Stimulated activated CD4-positive, alpha-beta T cell treated with anti-CD3 and anti-CD28 coated beads, TNF-alpha, amount 100 ng/mL, for 48 hours (primary cell): ENCODE measurements around the gene ENDOU.

ENCODE experiments used
- DNase-seq, 3 donors: peaks; one replicate each; pipeline ENCODE4 v3.0.0-alpha.2; 2020; ENCODE audit warnings: low read depth in 3 of 3

ENDOU gene

DNA sequence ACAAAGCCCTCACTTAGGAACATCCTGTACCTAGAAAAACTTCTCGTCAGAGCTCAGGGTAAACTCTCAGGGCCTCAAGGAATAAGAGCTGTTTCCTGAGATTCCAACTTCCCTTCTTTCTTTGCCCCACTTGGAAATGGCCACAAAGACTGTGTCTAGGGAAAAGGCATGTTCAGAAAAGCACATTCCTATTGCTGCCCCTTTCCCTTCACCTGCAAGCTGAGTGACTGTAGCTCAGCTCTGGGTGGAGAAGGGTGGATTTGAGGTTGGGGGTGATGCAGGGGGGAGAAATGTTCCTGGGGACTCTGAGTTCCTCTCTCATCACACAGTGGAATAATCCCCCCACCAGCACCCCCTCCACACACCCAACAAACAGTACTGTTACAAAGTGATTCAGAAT, 6.8 kb downstream of the ENDOU start:
- DNase-seq, result no peak

GRCh38 chr12:47717443-47718193, 7.7 kb downstream of the ENDOU start:
- peak; percentile 32 to 40 (median 33) for DNase-seq

- no peak for DNase-seq
These were observed 8.2 kb downstream of the ENDOU start for GRCh38 chr12:47717046-47717442.

DNA sequence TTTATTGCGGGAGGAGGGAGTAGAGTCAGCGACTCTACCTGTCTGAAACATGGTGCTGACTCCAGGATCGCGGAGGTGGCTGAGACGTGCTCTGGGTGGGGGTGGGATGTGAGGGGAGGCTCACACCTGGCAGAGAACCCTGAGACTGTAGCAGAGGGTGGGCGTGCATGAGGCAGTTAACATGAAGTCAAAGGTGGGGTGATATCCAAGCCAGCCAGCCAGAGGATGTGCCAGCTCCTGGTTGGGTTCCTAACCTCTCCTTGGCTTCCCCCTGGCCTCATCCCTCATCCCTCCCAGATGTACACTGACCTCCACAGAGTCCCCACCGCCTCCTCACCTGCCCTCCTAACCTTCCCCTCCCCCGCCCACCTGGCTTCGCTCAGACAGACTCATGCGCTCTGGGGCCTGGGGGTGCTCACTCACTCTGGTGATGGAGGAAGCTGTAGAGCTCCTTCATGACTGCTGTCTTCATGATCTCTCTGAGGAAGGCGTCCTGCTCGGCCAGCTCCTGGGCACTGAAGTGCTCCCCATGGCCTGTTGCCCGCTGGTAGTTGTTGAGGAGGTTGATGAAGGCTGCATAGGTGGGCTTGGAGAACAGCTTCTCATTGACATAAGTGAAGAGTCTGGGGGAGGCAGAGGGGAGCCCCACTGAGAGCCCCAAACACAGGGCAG, 9.3 kb downstream of the ENDOU start:
- DNase-seq, result no peak

GRCh38 chr12:47715393-47715876, 9.9 kb downstream of the ENDOU start:
- DNase-seq, result peak; percentile 52 to 74 (median 55)

DNA sequence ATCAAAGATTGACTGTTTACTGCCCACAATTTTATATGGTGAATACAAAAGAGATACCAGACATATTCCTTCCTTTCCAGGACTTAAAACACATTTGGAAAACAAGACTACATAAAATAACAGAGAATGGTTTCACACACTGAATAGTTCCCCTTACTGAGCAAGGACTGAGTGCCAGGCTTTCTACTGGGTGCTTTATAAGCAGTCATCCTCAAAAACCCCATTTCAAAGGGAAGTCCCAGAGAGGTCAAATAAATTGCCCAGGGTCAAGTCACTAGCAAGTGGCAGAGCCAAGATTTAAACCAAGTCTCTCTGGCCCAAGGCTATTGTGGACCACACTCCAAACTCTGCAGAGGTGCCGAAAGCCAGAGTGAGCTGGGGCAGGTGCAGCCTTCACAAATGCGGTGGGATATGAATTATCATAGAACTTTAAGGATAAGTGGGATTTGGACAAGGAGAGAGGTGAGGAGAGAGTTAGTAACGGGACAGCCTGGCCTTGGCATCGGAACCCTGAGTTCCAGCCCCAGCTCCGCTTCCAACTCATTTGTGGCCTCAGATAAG, 10.4 kb downstream of the ENDOU start:
- no peak for DNase-seq

DNA sequence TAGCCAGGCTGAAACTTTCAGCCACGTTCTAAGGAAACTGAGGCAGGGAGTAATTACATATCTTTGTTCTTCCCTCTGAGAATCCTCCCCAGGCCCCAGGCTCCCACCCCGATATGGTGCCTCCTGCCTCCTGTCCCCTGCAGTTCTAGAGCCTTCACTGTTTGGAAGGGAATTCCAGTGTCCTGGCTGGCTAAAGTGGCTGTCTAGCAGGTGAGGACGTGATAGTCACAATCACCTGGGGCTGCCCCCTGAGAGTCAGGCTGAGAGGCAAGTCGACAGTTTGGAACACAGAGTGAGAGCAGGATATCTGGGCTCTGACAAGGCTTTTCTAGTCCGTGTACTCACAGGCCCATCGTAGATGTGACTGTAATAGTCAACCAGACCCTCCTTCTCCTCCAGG, 13.1 kb downstream of the ENDOU start:
- DNase-seq, result no peak

DNA sequence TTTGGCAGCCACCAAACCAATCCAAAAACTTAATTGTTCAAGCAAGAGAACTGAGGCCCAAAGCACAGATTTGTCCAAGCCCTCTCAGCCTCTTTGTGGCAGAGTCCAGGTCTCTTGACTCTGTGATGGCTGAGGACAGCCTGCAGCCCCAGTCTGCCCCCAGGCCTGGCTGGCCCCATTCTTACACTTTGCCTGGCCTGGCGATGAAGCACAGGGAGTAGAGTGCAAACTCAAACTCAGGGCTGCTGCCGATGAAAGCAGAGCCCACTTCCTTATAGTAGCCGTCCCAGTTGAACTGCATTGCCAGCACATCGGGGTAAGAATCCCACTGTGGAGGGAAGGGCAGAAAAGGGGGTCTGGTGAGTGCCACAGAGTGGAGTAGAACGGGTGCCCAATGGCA, 13.8 kb downstream of the ENDOU start:
- DNase-seq, result no peak

GRCh38 chr12:47710278-47710677, 15.0 kb downstream of the ENDOU start:
- no peak for DNase-seq

DNA sequence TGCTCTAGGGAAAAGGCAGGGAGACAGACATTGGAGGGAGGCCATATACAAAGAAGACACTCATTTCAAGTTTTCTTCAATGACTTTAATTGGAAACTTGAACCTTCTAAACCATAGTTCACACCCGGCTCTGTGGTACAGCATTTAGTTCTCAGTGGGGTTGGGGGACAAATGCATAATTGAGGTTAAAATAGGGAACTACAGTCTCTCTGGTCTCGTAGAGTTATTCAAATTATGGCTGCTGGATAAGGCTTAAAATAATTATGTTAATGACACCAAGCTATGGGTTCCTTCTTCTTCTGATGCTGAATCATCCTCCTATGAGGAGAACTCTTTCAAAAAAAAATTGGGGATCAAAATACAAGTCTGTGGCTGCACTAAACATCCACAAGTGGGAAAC, 15.6 kb downstream of the ENDOU start:
- no peak for DNase-seq

- DNase-seq, result no peak
These were observed 16.1 kb downstream of the ENDOU start for GRCh38 chr12:47709237-47709636.

DNA sequence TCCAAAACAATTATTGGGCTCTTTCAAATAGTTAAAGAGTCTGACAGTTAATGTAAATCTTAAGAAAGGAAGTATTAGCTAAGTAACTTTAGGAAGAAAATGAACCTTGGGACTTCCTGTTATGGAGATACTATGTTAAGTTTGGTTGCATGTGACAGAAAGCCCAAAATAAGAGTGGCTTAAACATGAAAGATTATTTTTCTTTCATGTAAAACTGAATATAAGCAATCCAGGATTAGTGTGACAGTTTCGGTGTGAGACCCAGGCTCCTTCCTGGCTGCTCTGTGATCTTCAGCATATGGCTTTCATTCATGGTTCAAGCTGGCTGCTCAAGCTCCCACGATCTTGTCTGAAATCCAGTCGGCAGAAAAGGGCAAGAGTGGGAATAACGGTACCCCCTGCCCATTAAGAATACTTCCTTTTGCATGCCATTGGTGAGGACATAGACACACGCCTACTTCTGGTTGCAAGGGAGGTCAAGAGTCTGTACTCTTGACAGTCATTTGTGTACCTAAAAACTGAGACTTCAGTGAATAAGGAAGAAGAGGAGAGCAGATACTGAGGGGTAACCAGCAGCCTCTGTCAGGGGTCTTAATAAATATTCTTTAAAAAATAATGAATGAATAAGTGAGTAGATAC, 17.3 kb downstream of the ENDOU start:
- no peak for DNase-seq

GRCh38 chr12:47707355-47707754, 17.9 kb downstream of the ENDOU start:
- no peak for DNase-seq

DNA sequence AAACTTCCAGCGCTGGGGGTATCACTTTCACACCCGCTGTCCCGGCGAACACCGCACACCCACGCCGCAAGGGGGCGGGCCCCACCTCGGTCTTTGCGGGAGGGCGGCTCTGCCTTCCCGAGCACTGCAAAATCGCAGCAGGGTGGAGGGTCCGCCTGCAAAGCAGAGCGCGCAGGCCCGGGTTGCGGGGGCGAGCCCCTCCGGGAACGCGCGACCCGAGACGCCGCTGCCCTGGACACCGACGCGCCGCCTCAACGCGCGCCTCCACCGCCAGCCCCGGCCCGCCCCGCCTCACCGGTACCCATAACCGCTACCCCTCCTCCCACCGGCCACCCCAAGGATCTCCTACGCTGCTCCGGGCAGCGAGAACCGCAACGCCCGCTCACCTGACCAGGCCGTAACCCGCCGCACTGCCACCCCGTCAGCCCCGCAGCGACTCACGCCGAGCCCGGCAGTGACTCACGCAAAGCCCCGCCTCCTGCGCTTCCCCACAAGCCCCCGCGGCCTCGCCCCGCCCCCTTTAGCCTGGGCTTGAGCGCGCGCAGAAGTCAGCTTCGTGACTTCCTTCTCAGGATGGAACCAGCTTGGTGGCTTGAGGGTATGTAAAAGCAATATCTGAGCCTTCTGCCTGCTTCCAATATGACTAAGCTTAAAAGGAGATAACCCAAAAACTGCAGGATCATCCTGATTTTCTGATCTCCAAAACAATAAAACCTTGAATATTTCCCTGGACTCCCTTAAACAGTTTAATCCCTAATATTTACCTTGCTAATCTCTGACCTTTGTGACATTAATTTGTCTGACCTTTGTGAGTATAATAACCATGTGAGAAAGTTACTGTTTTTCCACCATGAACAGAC, 19.5 kb downstream of the ENDOU start, which contains the start of gene RPAP3:
Gene RPAP3, minus strand, starts transcription at position 465 of the 860 bp plus-strand sequence. CDS start 3,190 bp downstream, outside the sequence.
- peak; percentile 96 to 99 (median 98) for DNase-seq

- DNase-seq, result no peak
These were observed 20.1 kb downstream of the ENDOU start for GRCh38 chr12:47705229-47705565.

- no peak for DNase-seq
These were observed 20.6 kb downstream of the ENDOU start for GRCh38 chr12:47704719-47705118.

DNA sequence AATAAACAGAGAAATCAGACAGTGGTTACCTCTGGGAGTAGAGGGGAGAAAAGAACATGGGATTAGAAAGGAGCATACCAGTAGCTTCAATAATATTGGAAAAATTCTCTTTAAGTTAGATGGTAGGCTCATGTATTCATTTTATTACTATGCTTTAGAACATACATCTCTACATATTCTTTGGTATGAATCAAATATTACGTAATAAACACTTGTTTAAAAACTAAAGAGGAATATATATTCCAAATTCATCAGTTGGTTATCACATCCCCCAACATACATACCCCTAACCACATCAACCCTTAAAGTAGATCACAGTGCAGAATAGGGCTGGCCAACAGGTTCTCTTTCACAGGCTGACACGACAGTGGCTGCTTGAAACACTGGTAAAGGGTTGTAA, 25.0 kb downstream of the ENDOU start:
- DNase-seq, result no peak

- DNase-seq, result no peak
These were observed 26.7 kb downstream of the ENDOU start for GRCh38 chr12:47698631-47699030.

DNA sequence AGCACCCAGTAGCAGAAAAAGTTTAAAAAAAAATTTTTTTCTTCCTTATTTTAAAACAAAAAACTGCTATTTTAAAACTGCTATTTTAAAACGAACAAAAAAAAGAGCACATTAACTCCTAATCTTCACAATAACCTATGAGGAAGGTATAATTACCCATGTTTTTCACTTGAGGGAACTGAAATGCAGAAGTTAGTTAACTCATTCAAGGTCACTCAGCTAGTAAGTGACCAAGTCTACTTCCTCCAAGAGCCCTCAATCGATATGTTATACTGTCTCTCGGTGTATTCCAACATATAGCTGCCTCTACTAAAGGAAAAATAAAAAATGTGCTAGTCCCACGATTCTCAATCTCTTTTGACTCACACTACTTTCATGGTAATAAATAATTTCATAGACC, 27.2 kb downstream of the ENDOU start:
- no peak for DNase-seq

- no peak for DNase-seq
These were observed 36.1 kb downstream of the ENDOU start for GRCh38 chr12:47689215-47689614.

DNA sequence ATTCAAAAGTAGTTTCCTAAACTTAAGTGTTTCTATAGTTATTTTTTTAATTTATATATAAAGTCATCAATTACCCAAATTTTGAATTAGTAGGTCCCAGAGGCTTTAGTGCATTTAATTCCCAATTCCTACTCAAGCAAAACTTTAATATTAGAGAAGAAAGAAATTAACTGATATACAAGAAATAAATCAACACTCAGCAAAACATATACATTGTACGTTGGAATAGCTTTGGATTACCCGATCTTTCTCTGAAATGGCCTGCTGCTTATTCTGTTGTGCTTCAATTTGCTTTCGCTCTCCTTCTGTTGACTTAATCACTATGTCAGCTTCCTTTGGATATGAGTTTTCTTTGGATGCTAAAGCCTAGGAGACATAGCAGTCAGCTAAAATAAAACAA, 37.7 kb downstream of the ENDOU start:
- no peak for DNase-seq
